ENCODE measurements around the gene INSC.

DNA sequence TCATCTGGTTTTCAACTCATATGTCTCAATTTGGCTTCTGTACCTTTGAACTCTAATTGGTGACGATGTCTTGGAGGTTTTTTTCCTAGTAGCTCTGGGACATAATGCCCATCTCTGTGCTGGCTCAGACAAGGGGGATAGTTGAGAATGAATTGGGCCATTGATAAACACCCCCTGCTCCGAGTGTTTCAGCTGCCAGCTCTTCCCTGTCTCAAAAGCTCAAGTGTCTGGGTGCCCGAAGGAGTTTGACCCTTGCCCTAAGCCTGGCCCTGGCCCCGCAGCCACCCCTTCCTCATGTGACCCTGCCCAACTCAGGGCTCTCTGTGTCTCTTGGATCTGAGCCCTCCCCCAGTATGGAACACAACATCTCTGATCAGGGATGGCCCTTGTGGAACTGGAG, 3.0 kb downstream of the INSC start:
- TF ChIP-seq, protein P1, sequence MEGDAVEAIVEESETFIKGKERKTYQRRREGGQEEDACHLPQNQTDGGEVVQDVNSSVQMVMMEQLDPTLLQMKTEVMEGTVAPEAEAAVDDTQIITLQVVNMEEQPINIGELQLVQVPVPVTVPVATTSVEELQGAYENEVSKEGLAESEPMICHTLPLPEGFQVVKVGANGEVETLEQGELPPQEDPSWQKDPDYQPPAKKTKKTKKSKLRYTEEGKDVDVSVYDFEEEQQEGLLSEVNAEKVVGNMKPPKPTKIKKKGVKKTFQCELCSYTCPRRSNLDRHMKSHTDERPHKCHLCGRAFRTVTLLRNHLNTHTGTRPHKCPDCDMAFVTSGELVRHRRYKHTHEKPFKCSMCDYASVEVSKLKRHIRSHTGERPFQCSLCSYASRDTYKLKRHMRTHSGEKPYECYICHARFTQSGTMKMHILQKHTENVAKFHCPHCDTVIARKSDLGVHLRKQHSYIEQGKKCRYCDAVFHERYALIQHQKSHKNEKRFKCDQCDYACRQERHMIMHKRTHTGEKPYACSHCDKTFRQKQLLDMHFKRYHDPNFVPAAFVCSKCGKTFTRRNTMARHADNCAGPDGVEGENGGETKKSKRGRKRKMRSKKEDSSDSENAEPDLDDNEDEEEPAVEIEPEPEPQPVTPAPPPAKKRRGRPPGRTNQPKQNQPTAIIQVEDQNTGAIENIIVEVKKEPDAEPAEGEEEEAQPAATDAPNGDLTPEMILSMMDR (conservative IDR thresholded peaks at IDR 0.05; ENCODE audit: low read depth, low read length), result no peak
- TF ChIP-seq BHLHE40 (IDR thresholded peaks at IDR 0.05; ENCODE audit: low read depth, low read length) (no peak), RAD21 (IDR thresholded peaks at IDR 0.05; ENCODE audit: low read length) (no peak), POLR2A (IDR thresholded peaks at IDR 0.05; ENCODE audit: low read depth, low read length) (no peak), MAFK (IDR thresholded peaks at IDR 0.05; ENCODE audit: low read depth, low read length) (no peak), RFX5 (IDR thresholded peaks at IDR 0.05; ENCODE audit: low read depth, low read length) (no peak), MAZ (IDR thresholded peaks at IDR 0.05; ENCODE audit: borderline replicate concordance, low read depth, low read length) (no peak), SMC3 (IDR thresholded peaks at IDR 0.05; ENCODE audit: low read depth, low read length) (no peak)
- TF ChIP-seq, protein P2, sequence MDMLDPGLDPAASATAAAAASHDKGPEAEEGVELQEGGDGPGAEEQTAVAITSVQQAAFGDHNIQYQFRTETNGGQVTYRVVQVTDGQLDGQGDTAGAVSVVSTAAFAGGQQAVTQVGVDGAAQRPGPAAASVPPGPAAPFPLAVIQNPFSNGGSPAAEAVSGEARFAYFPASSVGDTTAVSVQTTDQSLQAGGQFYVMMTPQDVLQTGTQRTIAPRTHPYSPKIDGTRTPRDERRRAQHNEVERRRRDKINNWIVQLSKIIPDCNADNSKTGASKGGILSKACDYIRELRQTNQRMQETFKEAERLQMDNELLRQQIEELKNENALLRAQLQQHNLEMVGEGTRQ (IDR thresholded peaks at IDR 0.05; ENCODE audit: low read depth, low read length), result no peak
